ENCODE data around the gene PPFIBP1. TPM values are rescaled to one million over a fixed set of nuclear protein-coding genes. Genes with fewer than 3 reads are reported as not detected.
A peak's percentile ranks its signal among the peaks of the same experiment; 100 is the strongest.

PPFIBP1 gene
- polyA plus RNA-seq, 1 of the 3 experiments (the other 2 are of a cell fraction) = 55.0 TPM

DNA sequence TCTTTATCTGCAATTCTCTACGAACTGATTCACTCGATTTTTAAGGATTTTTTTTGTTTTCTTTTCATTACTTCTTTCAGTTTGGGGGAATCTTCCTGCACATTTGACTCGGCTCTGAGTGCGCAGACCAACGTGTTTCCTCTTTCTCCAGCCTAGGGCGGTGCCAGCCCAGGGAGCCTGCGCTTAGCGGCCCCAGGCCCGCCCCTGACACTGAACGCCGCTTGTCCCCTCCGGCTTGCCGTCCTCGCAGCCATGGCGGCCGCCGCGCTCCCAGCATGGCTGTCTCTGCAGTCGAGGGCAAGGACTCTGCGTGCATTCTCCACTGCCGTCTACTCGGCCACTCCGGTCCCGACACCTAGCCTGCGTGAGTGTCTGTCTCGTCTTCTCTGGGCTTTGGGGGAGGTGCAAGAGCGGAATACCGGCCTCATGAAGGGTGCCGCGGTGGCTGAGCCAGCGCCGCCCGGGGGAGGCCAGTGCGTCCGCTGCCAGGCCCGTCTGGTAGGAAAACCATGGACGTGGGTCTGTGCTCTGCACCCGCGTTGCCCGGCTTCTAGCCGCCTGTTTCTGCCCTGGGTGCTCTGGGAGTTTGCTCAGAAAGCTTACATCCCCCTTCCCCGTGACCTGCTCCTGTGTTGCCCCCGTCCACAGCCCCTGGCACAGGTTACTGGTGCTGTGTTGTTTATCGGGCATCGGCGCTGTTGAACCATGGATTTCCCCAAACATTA lies 186.7 kb downstream of the PPFIBP1 start, which contains the start of gene MRPS35 (continued):
- TF ChIP-seq, protein P1, sequence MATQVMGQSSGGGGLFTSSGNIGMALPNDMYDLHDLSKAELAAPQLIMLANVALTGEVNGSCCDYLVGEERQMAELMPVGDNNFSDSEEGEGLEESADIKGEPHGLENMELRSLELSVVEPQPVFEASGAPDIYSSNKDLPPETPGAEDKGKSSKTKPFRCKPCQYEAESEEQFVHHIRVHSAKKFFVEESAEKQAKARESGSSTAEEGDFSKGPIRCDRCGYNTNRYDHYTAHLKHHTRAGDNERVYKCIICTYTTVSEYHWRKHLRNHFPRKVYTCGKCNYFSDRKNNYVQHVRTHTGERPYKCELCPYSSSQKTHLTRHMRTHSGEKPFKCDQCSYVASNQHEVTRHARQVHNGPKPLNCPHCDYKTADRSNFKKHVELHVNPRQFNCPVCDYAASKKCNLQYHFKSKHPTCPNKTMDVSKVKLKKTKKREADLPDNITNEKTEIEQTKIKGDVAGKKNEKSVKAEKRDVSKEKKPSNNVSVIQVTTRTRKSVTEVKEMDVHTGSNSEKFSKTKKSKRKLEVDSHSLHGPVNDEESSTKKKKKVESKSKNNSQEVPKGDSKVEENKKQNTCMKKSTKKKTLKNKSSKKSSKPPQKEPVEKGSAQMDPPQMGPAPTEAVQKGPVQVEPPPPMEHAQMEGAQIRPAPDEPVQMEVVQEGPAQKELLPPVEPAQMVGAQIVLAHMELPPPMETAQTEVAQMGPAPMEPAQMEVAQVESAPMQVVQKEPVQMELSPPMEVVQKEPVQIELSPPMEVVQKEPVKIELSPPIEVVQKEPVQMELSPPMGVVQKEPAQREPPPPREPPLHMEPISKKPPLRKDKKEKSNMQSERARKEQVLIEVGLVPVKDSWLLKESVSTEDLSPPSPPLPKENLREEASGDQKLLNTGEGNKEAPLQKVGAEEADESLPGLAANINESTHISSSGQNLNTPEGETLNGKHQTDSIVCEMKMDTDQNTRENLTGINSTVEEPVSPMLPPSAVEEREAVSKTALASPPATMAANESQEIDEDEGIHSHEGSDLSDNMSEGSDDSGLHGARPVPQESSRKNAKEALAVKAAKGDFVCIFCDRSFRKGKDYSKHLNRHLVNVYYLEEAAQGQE (IDR thresholded peaks at IDR 0.05; ENCODE audit: low read depth, low read length) = peak; percentile 76
- TF ChIP-seq MXI1 (IDR thresholded peaks at IDR 0.05; ENCODE audit: low read depth, low read length) = peak; percentile 97
- TF ChIP-seq RCOR1 (IDR thresholded peaks at IDR 0.05; ENCODE audit: low read length) = peak; percentile 39; the same call in 1 of the 2 replicates
- TF ChIP-seq, protein P2, sequence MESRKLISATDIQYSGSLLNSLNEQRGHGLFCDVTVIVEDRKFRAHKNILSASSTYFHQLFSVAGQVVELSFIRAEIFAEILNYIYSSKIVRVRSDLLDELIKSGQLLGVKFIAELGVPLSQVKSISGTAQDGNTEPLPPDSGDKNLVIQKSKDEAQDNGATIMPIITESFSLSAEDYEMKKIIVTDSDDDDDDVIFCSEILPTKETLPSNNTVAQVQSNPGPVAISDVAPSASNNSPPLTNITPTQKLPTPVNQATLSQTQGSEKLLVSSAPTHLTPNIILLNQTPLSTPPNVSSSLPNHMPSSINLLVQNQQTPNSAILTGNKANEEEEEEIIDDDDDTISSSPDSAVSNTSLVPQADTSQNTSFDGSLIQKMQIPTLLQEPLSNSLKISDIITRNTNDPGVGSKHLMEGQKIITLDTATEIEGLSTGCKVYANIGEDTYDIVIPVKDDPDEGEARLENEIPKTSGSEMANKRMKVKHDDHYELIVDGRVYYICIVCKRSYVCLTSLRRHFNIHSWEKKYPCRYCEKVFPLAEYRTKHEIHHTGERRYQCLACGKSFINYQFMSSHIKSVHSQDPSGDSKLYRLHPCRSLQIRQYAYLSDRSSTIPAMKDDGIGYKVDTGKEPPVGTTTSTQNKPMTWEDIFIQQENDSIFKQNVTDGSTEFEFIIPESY (IDR thresholded peaks at IDR 0.05; ENCODE audit: borderline replicate concordance, low read depth) = 0 out of 2 replicates have a peak, but pooled peaks have one; percentile 61
- TF ChIP-seq TCF12 (IDR thresholded peaks at IDR 0.05) = 0 out of 2 replicates have a peak, but pooled peaks have one; percentile 9
- TF ChIP-seq FOXJ3 (CRISPR knock-in tag; IDR thresholded peaks at IDR 0.05) = peak; percentile 9; the same call in 1 of the 2 replicates

DNA sequence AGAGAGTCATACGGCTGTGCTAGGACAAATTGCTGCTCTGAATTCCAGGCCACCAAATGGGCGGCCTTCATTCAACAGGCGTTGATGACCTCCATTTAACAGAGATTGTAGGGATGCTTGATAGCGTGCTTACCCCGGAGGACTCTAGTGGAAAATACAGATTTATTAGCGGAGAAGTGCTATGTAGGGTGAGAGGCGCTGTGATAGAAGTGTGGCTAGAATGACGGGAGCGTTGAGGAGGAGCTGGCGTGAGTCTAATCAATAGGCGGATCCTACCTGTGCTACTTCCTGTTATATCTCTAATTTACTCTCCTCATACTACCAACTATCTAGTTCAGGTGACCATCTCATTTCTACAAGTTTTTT lies 187.3 kb downstream of the PPFIBP1 start:
- CTCF ChIA-PET = no interaction called here
- 2% methylated on average over 11 of the region's 11 CpGs for WGBS (ENCODE audit: low lambda C conversion rate)
- DNase-seq = no peak

More for the DNA sequence above, 187.3 kb downstream of the PPFIBP1 start:
- Histone ChIP-seq H3F3A (replicated peaks; ENCODE audit: insufficient read depth) (peaks cover 4% of the 10 kb centered on the region), H2AFZ (ENCODE audit: low read depth) (peak overlapping the region; percentile 93; the same call in 1 of the 2 replicates), H3K79me2 (ENCODE audit: insufficient read depth) (peaks cover 51% of the 10 kb centered on the region), H3K27ac (ENCODE audit: low read depth in 2 of 2, low read length in 1 of 2) (peak overlapping the region; percentile 89), H3K9ac (peak overlapping the region; percentile 90), H3K27me3 (ENCODE audit: insufficient read depth) (no peaks in the 10 kb centered on the region), H3K4me3 (ENCODE audit: low read depth in 2 of 2, low read length in 1 of 2) (peak overlapping the region; percentile 91 to 98), H3K4me2 (peak overlapping the region; percentile 93), H3K36me3 (replicated peaks in 1 of 2; ENCODE audit: control insufficient read depth in 1 of 2, insufficient read depth in 2 of 2, low read length in 1 of 2) (peaks cover 7 to 17% of the 10 kb centered on the region in 2 experiments), H4K20me1 (ENCODE audit: insufficient read depth) (peaks cover 5% of the 10 kb centered on the region), H3K4me1 (ENCODE audit: control insufficient read depth in 1 of 2, insufficient read depth in 2 of 2, low read depth in 1 of 2, low read length in 1 of 2) (peaks cover 4 to 7% of the 10 kb centered on the region in 2 experiments; a peak in 3 of 4 replicates), H3K9me3 (no peaks in the 10 kb centered on the region), H3K9me2 (no peaks in the 10 kb centered on the region)
- POLR2A ChIA-PET = no interaction called here
- no peak for TF ChIP-seq JUND (IDR thresholded peaks at IDR 0.05)
- no peak for TF ChIP-seq SMC3 (IDR thresholded peaks at IDR 0.05; ENCODE audit: low read depth, low read length)
- TF ChIP-seq MXI1 (IDR thresholded peaks at IDR 0.05; ENCODE audit: low read depth, low read length) = no peak
- TF ChIP-seq YY1 (IDR thresholded peaks at IDR 0.05; ENCODE audit: low read depth) = no peak
- TF ChIP-seq GATA2 (CRISPR knock-in tag; IDR thresholded peaks at IDR 0.05) = no peak
- no peak for TF ChIP-seq CHD2 (IDR thresholded peaks at IDR 0.05; ENCODE audit: low read length, partially characterized antibody)
- no peak for TF ChIP-seq FOXM1 (IDR thresholded peaks at IDR 0.05; ENCODE audit: low read depth)

All from SK-N-SH (cell line).